Right ventricle myocardium inferior (tissue), 1 donor: ENCODE measurements around the gene RAB25. TPM values are rescaled to one million over a fixed set of nuclear protein-coding genes. Genes with fewer than 3 reads are reported as not detected.

ENCODE experiments used
- ATAC-seq: fragments of 200-7000 bp; cut with Tn5 transposase; one replicate; pipeline ENCODE4 v1.9.1; 2020; ENCODE audit warnings: mild to moderate bottlenecking, moderate library complexity
- DNase-seq: peaks from one replicate; pipeline ENCODE4 v3.0.0; 2021; ENCODE audit errors: missing footprints
- intact Hi-C: fragments of 100-400 bp; cut with DNase I; formaldehyde crosslinking; loops from one replicate; pipeline ENCODE4 v1.11.0; 2022
- total RNA-seq: library from RNA; stranded (reverse); fragmentation: NEBNext Ultra II Directional; extraction: Animal tissue kit (Norgen Biotek cat#: 25700); gene quantifications from one replicate; pipeline ENCODE4 v1.2.1, GENCODE V29; 2021
- donor health status: DM: no; HTN: yes; CAD: no; lungs with severe emphysema.

The RAB25 gene
- total RNA-seq, 1 donor from 2014 or later = not detected

DNA sequence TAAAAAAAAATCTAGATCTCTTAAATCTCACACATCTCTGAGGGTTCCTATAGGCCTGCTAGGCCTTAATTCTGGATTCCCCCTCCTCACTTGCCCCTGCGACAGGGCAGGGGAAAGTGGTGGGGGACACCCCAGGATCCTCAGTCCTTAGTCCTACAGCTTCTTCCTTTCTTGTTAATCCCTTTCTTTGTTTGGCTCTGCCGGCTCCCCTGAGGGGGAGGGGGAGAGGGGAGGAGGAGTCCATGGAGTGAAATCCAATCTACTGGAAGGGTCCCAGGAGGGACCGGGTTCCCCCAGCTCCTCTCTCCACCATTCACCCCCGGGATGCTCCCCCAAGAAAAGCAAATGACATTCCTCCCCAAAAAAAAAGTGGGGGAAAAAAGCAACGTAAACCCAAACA is 12.8 kb downstream of the RAB25 start:
- ATAC-seq = no peak
- intact Hi-C loops = no loop called here
- no peak for DNase-seq

DNA sequence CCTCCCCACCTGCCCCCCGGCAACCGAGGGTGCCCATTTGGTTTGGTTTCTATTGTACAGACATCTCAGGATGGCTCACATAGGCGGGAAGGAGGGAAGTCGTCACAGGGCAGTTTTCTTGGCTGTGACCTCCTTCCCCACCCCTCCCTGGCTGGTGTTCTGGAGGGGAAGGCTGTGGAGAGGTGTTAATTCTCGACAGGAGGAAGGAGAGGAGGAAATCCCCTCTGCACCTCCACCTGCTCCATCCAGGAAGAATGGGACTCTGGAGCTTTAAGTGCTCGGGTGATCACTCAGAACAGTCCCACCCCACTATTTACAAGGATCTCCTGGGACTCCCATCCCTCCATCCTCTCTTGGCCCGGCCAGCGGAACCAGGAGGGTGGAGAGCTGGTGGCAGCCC is 13.7 kb downstream of the RAB25 start:
- no peak for DNase-seq
- intact Hi-C loops = no loop called here
- ATAC-seq = no peak

DNA sequence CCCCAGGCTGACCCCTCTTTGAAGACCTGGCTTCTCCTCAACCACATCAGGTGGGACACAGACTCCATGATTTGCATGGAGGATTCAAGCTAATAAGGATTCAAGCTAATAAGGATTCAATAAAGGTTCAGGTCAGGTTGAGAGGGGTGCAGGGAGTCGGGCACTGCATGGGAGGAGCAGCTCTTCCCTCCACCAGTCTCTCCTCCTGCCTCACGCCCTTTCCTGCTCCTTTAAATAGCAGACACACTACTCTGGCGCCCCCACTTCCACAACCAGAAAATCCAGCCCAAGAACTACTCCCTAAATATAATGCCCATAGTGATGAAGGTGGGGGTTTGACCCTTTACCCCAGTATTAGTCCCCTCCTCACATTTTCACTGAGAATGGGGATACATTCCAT is 14.2 kb downstream of the RAB25 start:
- DNase-seq (no peak), ATAC-seq (no peak)
- intact Hi-C loops = no loop called here

DNA sequence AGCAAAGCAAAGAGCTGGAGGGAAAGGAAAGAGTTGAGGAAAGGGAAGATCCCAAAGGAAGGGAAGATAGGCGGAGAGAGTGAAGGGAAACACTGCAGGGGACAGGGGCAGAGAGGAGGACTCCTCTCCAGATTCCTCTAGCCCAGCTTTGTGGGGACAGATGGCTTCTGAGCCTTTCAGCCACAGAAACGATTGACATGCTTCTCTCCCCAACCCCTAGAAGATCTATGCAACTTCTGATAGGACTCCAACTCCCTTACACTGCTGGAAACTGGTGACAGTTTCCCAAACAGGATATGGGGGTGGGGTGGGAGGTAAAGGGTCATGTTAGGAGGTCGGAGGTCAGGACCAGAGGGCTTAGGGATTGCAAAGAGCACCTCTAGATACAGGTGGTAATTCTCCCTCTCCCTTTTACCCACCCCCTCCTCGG is 14.8 kb downstream of the RAB25 start:
- DNase-seq = no peak
- no peak for ATAC-seq
- intact Hi-C loops = no loop called here

DNA sequence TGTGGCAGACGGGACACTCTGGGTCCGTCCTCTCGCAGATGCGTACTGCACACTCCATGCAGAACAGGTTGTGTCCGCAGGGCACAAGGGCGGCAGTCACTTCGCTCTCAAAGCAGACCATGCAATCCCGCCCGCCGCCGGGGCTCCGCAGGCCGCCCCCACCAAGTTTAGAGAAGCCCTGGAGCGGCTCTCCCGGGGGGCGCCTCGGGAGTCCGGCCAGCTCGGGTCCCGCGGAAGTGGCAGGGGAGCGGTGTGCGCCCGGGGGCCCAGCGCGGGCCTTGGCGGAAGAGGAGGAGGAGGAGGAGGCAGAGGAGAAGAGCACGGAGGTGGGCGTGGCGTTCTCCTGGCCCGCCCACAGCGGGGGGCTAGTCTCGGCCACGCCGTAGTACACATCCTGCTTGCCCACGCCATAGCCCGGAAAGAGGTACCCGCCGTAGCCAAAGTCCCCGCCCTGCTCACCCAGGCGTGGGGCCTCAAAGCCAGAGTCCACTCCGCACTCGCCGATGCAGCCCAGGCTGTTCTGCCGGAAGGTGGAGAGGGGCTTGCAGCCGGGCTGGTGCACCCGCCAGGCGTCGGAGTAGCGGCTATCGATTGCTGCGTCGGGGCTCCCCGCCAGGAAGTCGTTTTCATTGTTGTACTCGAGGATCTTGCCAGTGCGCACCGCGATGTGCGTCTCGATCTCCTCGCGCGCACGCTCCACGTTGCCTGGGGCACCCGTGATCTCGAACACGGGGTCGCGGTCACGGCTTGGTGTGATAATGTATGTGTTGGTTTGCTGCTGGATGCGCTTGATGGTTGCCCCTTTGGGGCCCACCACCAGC is 15.9 kb downstream of the RAB25 start:
- peak; percentile 56 for ATAC-seq
- intact Hi-C loops = no loop called here
- DNase-seq = no peak

DNA sequence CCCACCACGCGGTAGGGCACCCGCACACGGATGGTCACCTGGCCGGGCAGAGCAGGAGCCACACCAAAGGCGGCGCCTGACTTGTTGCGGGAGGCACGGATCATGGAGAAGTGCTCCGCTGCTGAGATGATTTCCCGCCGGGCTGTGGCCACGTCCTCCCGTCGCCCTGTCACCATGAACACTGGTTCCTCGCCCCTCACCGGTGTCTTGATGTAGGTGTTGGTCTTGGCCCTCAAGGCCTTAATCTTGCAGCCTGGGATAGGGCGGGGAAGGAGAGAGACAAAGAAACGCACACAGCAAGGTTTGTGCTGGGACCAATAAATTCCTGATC is 16.4 kb downstream of the RAB25 start:
- ATAC-seq = no peak
- DNase-seq = no peak
- intact Hi-C loops = no loop called here

DNA sequence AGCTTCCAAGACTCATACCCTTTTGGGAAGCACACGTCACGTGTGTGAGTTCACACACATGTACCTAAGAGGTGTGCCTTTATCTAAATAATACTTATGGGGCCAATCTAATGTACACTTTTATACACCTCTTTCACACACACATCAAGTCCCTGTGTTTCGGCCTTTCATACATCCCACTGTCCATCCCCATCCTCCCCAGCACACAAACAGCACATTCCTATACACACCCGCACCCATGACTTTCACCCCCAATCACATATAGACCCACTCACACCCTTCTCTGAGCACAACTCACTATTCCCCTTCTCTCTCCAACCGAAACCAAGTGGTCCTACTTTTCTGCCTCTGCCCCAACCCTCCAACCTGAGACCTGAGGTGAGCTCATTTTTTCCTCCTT is 17.8 kb downstream of the RAB25 start:
- no peak for DNase-seq
- no peak for ATAC-seq
- intact Hi-C loops = no loop called here

DNA sequence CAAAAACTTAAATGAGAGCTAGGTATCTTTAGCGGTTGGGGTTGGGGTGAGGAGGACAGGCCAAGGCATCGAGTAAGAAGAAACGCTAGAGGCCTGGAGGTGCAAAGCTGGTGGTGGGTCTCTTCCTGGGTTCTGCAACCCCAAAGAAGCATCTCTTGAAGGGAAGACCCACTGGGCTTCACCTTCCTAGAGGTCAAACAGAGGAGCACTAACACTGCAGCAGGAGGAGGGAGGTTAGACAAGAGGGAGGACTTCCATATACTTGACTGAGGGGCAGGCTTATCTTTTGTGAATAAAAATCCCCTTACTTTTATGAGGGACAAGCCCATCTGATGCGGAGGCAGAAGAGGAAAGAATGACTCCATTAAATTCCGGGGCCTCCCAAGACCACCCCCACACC is 18.8 kb downstream of the RAB25 start:
- ATAC-seq (no peak), DNase-seq (no peak)
- intact Hi-C loops = no loop called here

DNA sequence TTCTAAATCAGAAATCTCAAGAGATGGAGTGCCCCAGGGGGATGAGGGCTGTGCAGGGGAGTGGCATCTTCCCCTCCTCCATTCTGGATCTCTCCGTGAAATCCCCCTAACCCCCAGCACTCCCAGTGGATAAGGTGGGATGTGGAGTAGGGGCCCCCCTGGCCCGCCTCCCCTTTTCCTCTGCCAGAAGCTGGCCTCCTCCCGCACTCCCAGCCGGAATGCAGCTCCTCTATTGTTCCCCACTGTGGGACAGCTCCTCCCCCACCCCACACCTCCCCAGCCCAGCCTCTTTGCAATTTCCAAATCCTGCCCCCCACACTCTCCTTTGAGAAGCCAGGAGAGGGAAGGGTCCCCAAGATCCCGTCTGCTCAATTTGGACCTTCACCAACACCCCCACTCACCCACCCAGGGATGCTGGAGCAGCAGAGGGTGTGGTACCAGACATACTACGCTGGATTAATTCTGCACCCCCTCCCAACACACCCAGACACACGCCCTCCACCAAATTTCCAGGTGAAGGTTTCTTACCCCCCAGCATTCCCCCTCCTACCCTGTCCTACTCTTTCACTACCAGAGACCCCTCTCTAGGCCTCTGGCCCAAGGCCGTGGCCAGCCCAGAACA is 19.4 kb downstream of the RAB25 start:
- ATAC-seq = no peak
- intact Hi-C loops = no loop called here
- no peak for DNase-seq

DNA sequence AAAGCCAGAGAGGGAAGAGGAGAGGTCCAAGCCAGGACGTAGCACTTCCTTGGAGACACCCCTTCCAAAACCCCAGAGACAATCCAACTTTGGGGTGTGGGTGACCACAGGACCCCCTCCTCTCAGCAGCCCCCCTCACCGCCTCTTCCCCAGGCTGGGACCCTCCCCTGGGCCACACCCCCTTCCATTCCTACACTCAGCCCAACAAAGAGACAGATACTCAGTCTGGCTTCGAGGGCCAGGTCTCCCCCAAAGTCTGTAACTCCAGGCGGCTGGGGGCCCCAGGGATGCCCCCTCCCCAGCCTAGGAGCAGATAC is 19.9 kb downstream of the RAB25 start:
- ATAC-seq (no peak), DNase-seq (no peak)
- intact Hi-C loops = no loop called here

DNA sequence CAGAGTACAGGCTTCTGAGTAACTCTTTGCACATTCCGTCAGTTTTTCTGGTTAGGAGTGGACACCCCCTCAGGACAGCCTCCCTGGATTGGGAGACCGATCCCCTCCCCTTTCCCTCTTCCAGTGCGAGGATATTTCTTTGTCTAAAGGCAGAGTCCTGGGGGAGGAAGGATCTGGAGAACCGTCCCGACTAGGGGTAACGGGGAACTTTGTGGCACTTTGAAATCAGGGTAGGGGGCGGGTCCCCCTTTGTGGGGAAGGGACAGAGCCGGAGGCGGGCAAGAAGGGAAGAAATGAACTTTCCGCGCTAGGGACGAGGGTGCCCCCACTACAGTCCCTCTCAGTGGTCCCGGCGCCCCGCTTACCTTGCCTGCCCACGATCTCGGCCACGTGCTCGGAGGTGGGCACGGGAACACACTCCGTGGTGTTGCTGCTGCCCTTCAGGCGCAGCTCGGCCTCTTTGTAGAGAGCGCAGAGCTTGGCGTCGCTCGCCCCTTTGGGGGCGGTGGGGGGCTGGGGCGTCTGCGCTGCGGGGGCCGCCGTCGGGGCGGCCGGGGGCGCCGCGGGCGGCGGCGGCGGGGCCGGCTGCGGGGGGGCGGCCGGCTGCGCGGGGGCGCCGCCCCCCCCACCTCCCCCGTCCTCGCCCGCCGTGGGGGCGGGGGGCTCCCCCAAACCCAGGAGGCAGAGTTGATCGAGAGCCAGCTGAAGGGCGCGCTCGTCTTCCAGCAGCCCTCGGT is 20.4 kb downstream of the RAB25 start:
- DNase-seq (no peak), ATAC-seq (no peak)
- intact Hi-C loops = no loop called here

DNA sequence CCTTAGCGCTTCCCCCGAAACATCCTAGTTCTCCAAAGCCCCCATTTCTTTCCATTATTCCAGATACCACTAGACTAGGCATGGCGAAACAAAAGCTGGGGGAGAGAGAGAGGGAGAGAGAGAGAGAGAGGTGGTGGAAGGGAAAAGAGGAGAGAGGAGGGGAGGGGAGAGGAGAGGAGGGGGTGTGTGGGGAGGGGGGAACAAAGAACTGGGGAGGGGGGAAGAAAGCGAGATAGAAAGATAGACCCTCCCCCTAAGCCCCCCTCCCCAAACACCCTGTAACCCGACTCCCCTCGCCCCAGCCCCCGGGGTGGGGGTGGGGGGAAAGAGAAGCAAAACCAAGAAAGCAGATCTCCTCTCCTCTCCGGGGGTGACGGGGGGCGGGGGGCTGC is 21.0 kb downstream of the RAB25 start:
- intact Hi-C loops = no loop called here
- DNase-seq (no peak), ATAC-seq (no peak)

DNA sequence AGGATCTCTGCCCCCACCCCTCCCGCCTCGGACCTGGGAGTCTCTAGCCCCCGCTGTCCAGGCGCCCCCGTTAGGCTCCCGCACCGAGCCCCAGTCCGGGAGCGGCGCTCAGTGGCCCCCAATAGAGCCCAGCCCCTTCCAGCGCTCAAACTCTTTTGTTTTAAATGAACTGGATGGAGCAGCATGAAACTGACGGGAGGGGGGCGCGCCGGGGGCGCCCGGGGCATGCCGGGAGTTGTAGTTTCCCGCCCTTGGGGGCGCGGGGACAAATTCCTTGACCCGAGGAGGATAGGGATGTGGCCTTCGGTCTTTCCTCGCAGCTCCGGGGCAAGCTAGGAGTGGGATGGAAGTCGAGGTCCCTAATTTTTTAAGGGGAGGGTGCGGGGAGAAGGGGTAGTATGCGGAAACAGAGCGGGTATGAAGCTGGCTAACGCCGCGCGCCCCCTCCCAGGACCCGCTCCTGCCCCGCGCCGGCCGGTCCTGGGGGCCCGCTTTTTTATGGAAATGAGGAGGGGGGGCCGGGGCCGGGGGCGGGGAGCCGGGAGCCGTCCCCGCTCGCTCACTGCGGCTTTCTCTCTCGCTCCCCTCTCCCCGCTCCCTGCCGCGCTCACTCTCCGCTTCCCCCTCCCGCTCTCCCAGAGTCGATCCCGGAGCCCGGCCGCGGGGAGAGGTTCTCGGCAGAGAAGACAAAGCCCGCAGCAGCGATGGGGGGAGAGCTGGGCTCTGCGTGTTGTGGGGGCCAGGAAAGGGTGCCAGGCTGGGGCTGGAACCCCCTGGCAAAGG is 21.5 kb downstream of the RAB25 start, which contains the start of gene MEX3A:
Gene MEX3A (minus strand): TSS at position 157 of the 783 bp plus-strand sequence. CDS start 467 bp downstream, outside the sequence.
- ATAC-seq (peak; percentile 89), DNase-seq (peak; percentile 83)
- intact Hi-C loops = no loop called here

DNA sequence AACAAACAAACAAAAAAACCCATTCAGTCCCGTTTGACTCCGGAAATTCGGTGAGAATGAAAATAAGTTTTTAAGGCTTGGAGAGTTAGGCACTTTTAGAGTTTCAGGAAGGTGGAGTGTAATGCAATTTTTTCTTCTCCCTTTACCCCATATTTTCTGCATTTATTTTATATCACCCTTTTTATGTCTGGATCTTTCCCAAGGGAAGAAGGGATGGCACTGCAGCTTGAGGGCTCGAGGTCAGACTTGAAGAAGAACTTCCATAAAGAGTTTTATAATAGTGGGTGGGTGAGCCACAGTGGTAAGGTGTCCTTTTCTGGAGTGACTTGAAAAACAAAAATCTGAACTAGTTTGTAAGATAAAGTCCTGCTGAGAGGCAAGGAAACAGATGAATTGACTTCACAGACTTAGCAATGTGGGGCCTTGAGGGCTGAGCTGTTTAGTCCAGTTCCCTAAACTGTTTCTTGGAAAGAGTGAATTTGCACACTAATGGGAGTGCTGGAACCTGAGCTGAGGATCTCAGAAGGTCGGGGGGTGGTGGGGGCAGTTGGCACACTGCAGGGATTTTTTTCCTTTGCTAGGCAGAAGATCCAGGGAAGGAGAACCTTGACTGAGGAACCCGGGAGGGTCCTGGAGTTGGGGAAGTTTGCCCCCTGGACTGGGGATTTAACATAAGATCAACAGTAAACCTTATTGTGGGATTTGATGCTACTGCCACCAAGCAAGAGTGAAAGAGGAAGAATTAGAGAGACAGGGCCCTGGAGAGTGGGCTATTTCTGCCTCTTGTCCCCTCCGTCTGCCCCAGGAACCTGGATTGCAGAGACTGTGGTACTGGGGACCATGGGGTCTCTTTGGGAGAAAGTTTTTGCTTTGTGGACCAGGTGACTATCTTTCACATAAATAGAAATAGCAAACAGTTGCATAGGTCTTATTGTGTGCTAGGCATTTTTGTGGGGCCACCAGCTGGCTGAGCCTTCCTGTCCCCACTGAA is 23.1 kb downstream of the RAB25 start:
- ATAC-seq (no peak), DNase-seq (no peak)
- intact Hi-C loops = no loop called here

DNA sequence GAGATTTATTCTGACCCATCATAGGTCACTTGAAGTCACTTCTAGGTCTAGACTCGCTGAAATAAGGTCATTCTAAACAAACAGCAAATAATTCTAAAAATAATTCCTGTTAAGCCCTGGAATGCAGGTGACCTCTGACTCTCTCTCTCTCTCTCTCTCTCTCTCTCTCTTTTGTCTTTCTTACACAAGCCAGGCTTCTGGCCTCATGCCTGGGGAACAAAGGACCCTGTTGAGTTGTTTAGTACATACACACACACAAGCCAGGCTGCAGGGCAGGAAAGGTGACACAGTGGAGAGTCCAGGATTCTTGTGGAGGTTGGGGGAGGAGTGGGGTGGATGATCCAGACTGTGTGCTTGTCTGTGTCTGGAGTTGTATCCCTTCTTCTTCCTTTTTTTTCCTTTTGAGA is 25.3 kb downstream of the RAB25 start:
- no peak for DNase-seq
- peak; percentile 43 for ATAC-seq
- intact Hi-C loops = no loop called here

DNA sequence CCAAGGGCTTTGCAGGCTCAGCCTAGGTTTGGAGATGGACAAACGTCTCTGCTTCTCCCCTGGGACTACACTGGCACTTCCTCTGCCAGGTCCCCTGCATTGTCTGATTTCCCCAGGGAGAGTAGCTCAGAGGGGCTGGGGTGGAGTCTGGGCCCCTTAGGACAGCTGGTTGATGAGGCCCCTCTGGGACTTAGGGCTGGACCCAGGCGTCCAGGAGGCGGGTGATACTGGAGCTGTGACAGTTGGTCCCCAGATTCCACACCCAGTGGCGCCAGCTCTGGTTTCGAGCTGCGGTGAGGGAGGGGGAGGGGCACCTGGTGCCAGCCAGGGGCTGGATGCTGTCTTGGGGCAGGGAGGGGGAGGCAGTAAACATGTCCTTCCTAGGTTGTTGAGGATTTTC is 28.7 kb downstream of the RAB25 start:
- ATAC-seq (no peak), DNase-seq (no peak)
- intact Hi-C loops = loop anchor here (1.0 kb wide), 2 partner anchors 41 to 136 kb away; no protein-coding TSS in a partner anchor

DNA sequence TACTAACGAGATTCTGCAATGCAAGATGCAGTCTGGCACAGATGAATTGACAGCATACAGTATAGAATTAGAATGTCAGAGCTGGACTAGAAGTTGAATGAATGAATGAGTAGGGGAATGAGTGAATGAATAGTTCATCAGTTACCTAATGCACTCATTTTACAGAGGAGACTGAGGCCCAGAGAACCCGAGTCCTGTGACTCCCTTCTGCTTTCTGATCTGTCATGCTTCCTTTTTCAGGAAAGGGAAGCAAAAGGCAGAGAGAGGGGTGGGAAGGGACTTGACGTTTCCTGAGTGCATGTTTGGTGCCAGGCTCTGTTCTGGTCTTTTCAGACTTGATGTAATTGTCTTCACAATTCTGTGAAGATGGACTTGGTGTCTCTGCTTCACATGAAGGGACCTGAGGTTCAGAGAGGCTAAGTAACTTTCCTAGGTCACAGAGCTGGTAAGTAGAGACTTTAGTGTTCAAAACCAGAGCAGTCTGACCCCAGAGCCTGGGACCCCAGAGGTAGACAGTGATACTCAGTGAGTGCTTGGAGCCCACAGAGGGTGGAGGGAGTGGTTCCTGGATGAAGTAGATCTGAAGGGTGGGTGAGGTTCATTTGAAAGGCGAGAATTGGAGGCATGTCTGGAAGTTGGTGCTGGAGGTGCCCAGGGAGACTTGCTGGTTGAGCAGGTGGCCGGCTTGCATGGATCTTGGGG is 29.3 kb downstream of the RAB25 start:
- intact Hi-C loops = loop anchor here (1.0 kb wide), 2 partner anchors 40 to 135 kb away; no protein-coding TSS in a partner anchor
- DNase-seq (no peak), ATAC-seq (peak; percentile 18)

DNA sequence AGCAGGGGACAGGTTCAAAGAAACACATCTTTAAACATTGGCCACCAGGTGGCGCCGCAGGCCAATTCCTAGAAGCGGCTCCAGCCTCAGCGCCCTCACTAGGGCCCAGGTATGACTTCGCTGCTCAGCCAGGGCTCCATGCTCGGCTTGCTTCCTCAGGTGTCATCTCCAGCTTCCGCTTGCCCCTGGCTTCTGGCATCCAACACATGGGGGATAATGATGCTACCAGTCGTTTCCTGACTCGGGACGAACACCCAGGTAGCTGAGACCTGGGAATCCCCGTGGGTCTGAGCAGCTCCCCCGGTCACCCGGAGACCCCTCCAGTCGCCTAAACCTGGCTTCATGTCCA is 29.9 kb downstream of the RAB25 start:
- ATAC-seq = peak; percentile 80
- DNase-seq = peak; percentile 93
- intact Hi-C loops = loop anchor here (1.0 kb wide), 2 partner anchors 39 to 134 kb away; no protein-coding TSS in a partner anchor
